ENCODE data around the gene XAB2.

The XAB2 gene

GRCh38 chr19:7622933-7623685 is 6.2 kb downstream of the XAB2 start:
- Histone ChIP-seq H3K4me1 (peaks cover 0 to 32% (median 9%) of the 10 kb centered on the region in 4 donors), H3K9me3 (no peaks in the 10 kb centered on the region), H3K4me3 (no peak overlapping the region), H3K27ac (no peak overlapping the region), H3K36me3 (peaks cover 69 to 98% (median 85%) of the 10 kb centered on the region in 3 donors), H3K27me3 (no peaks in the 10 kb centered on the region)
- no peak for TF ChIP-seq CTCF (IDR thresholded peaks at IDR 0.05)
- no peak for DNase-seq
- intact Hi-C loops (cut with DNase I; ENCODE audit: low total_unique reads): no loop called here

DNA sequence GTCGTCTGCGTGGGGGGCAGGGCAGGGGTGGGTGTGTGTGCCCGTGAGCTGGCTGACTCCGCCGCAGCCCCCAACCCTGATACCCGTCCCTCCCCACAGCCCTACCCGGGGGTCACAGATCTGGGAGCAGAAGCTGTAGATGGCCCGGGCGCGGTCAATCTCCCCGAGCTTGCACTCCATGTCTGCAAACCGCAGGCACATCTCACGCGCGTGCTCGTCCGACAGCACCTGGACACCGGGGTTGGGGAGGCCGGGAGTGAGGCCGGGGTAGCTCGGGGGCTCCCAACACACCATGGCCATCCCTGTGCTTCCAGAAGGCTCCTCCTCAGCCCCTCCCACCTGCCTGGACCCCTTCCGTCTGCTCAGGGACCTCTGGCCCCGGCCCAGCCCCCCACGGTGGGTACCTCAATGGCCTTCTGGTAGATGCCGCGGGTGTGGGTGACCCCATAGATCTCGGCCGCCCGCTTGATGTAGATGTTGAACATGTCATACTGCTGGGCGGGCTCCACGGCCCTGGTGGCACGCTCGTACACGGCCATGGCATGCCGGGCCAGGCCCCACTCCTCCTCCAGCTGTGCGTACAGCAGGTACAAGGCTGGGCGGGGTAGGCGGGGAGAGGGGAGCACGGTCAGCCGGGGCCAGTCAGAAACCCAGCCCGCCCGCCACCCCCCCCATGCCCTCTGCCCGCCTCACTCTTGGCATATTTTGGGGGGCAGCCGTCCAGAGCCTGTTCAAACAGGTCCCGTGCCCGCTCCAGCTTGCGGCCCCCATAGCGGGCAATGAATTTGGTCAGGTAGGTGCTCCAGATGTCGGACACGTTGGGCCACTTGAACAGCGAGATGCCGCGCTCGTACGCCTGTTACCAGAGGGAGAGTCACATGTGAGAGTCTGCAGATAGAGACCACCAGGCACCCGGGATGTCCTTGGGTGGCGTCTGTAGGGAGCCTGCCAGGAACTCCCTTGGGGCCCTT is 8.6 kb downstream of the XAB2 start:
- H3K27ac ChIP-seq: no peak overlapping the region
- peaks cover 0 to 20% (median 0%) of the 10 kb centered on the region in 4 donors for H3K4me1 ChIP-seq
- no peak for TF ChIP-seq CTCF (IDR thresholded peaks at IDR 0.05)
- no peak for DNase-seq
- H3K27me3 ChIP-seq: no peaks in the 10 kb centered on the region
- intact Hi-C loops (cut with DNase I; ENCODE audit: low total_unique reads): no loop called here
- peaks cover 62 to 99% (median 82%) of the 10 kb centered on the region in 3 donors for H3K36me3 ChIP-seq
- H3K9me3 ChIP-seq: no peaks in the 10 kb centered on the region
- H3K4me3 ChIP-seq: no peak overlapping the region

- intact Hi-C loops (cut with DNase I; ENCODE audit: low total_unique reads): no loop called here
- H3K4me1 ChIP-seq: peaks cover 0 to 20% (median 0%) of the 10 kb centered on the region in 4 donors
- H3K27ac ChIP-seq: no peak overlapping the region
- H3K27me3 ChIP-seq: no peaks in the 10 kb centered on the region
- TF ChIP-seq CTCF (IDR thresholded peaks at IDR 0.05): no peak
- no peak overlapping the region for H3K4me3 ChIP-seq
- H3K36me3 ChIP-seq: peaks cover 54 to 98% (median 75%) of the 10 kb centered on the region in 3 donors
- no peaks in the 10 kb centered on the region for H3K9me3 ChIP-seq
- no peak for DNase-seq
Measured at GRCh38 chr19:7619671-7620441, 9.5 kb downstream of the XAB2 start.

DNA sequence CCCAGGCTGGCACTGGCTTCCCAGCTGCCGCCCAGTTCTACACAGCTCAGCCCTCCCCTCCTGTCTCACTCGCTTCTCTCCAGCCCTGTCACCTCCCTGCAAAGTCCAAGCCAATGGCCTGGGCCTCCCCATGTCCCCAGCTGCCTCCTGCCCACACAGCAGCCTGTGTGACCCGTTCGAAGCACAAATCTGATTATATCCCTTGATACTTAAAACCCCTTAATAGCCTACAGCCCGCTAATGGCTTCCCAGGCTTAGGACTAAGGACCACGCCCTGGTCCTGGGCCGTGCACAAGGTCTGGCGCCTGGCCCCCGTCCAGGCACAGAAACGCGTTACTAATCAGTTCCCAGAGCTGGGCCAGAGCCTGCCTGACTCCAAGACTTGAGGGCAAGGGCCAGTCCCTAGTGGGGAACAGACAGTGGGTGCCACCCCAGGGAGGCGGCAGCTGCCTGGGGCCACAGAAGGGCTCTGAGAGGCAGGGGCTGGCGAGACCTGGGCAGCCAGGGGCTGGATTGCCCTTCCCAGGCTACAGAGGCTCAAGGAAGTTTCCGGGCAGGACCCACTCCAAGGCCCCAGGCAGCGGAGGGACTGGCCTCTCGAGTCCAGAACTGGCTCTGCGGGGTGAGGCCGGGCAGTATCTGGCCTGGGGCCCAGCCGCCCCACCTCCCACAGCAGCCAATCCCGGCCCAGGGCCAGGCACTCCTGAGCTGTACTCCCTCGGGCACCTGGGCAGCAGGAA is 10.4 kb downstream of the XAB2 start:
- H3K4me1 ChIP-seq: peaks cover 0 to 20% (median 0%) of the 10 kb centered on the region in 4 donors
- H3K36me3 ChIP-seq: peaks cover 48 to 90% (median 65%) of the 10 kb centered on the region in 3 donors
- TF ChIP-seq CTCF (IDR thresholded peaks at IDR 0.05): no peak
- H3K9me3 ChIP-seq: no peaks in the 10 kb centered on the region
- no peak overlapping the region for H3K4me3 ChIP-seq
- H3K27ac ChIP-seq: no peak overlapping the region
- no peaks in the 10 kb centered on the region for H3K27me3 ChIP-seq
- no peak for DNase-seq
- intact Hi-C loops (cut with DNase I; ENCODE audit: low total_unique reads): no loop called here

- TF ChIP-seq CTCF (IDR thresholded peaks at IDR 0.05): no peak
- Histone ChIP-seq H3K27me3 (no peaks in the 10 kb centered on the region), H3K36me3 (peaks cover 42 to 84% (median 59%) of the 10 kb centered on the region in 3 donors), H3K4me3 (no peak overlapping the region), H3K27ac (no peak overlapping the region), H3K4me1 (peaks cover 0 to 20% (median 0%) of the 10 kb centered on the region in 4 donors), H3K9me3 (no peaks in the 10 kb centered on the region)
- intact Hi-C loops (cut with DNase I; ENCODE audit: low total_unique reads): no loop called here
- DNase-seq: no peak
Measured at GRCh38 chr19:7618348-7618747, 11.0 kb downstream of the XAB2 start.
